HFF-Myc (cell line): ENCODE data around the gene CD2.

Experiments
- DNase-seq: peaks from one replicate; pipeline ENCODE4 v3.0.0-alpha.2; 2011; ENCODE audit warnings: low read depth; ENCODE audit errors: extremely low read depth
- H3K4me3 ChIP-seq: replicated peaks from 2 replicates; pipeline ENCODE4 v1.5.1; 2011; ENCODE audit warnings: low read depth, mild to moderate bottlenecking, control low read depth, low read length
- CTCF ChIP-seq: IDR thresholded peaks from 2 replicates; pipeline ENCODE4 v1.5.1; 2012; ENCODE audit warnings: mild to moderate bottlenecking, low read depth, low read length, control low read depth; ENCODE audit errors: missing control alignments

CD2 gene

GRCh38 chr1:116754198-116754977 lies at the start of gene CD2:
Gene CD2, plus strand, starts transcription at chr1:116754430. Its CDS starts 63 bp downstream, at chr1:116754493.
- no peak for DNase-seq
- H3K4me3 ChIP-seq, result no peak within 1 kb of the TSS
- no peak for TF ChIP-seq CTCF

GRCh38 chr1:116706123-116706522 lies 48.1 kb upstream of the CD2 start:
- no peak for DNase-seq
- no peak overlapping the region for H3K4me3 ChIP-seq
- TF ChIP-seq CTCF, result no peak

- TF ChIP-seq CTCF, result no peak
- no peak for DNase-seq
- H3K4me3 ChIP-seq, result no peak overlapping the region
Measured at GRCh38 chr1:116706841-116707240, 47.4 kb upstream of the CD2 start.

- no peak overlapping the region for H3K4me3 ChIP-seq
- DNase-seq, result no peak
- no peak for TF ChIP-seq CTCF
Measured at GRCh38 chr1:116708255-116708900, 45.9 kb upstream of the CD2 start.

- no peak for TF ChIP-seq CTCF
- DNase-seq, result no peak
- H3K4me3 ChIP-seq, result no peak overlapping the region
Measured at GRCh38 chr1:116709666-116710167, 44.5 kb upstream of the CD2 start.

- no peak for DNase-seq
- TF ChIP-seq CTCF, result no peak
- H3K4me3 ChIP-seq, result no peak overlapping the region
Measured at GRCh38 chr1:116710420-116711262, 43.6 kb upstream of the CD2 start.
